Gastrocnemius medialis (tissue), 4 donors: ENCODE measurements around the gene CYYR1.

Source experiments
- POLR2A ChIP-seq, 2 donors: fragments of 450-650 bp; IDR thresholded peaks; one replicate each; pipeline ENCODE4 v1.6.1; 2017; ENCODE audit warnings: antibody characterized with exemption in 2 of 2, mild to moderate bottlenecking in 2 of 2, moderate library complexity in 2 of 2
- TF ChIP-seq, protein P1 (sequence below), 5 experiments: fragments of 450-650 bp in 3 of 5; fragments of 200-600 bp in 2 of 5; sonication (generic) in 2 of 5; IDR thresholded peaks in 4 of 5; conservative IDR thresholded peaks in 1 of 5; 1 replicate in 4 of 5; 2 replicates in 1 of 5; pipeline ENCODE4 v1.5.1; 2016 to 2019; ENCODE audit warnings: antibody characterized with exemption in 5 of 5, mild to moderate bottlenecking in 3 of 5, moderate library complexity in 3 of 5

GRCh38 chr21:26506956-26507355 is 66.1 kb downstream of the CYYR1 start:
- TF ChIP-seq POLR2A (IDR thresholded peaks at IDR 0.05) = no peak
- TF ChIP-seq, protein P1, sequence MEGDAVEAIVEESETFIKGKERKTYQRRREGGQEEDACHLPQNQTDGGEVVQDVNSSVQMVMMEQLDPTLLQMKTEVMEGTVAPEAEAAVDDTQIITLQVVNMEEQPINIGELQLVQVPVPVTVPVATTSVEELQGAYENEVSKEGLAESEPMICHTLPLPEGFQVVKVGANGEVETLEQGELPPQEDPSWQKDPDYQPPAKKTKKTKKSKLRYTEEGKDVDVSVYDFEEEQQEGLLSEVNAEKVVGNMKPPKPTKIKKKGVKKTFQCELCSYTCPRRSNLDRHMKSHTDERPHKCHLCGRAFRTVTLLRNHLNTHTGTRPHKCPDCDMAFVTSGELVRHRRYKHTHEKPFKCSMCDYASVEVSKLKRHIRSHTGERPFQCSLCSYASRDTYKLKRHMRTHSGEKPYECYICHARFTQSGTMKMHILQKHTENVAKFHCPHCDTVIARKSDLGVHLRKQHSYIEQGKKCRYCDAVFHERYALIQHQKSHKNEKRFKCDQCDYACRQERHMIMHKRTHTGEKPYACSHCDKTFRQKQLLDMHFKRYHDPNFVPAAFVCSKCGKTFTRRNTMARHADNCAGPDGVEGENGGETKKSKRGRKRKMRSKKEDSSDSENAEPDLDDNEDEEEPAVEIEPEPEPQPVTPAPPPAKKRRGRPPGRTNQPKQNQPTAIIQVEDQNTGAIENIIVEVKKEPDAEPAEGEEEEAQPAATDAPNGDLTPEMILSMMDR (IDR thresholded peaks at IDR 0.05 in 4 of 5, conservative IDR thresholded peaks at IDR 0.05 in 1 of 5) = no peak
